Spinal cord (tissue), 10 donors: Measurements from ENCODE around the gene PHLDB3. TPM values are rescaled to one million over a fixed set of nuclear protein-coding genes. Genes with fewer than 3 reads are reported as not detected.
A peak's percentile ranks its signal among the peaks of the same experiment; 100 is the strongest.
"Not testable (repeated sequence)": the region's sequence is repeated elsewhere in the genome, so short reads cannot be mapped to it uniquely, and the experiment has no call there.

Source experiments
- DNase-seq, 6 donors: peaks; one replicate each; pipeline versions ENCODE4 v3.0.0 to v3.0.0-alpha.2; 2013 to 2015; ENCODE audit warnings: low spot score in 6 of 6, low read depth in 4 of 6
- H3K27ac ChIP-seq: one replicate; pipeline ENCODE4 v1.5.1; 2013; ENCODE audit warnings: low read depth, low read length, control low read depth
- H3K27me3 ChIP-seq: one replicate; pipeline ENCODE4 v1.6.1; 2013; ENCODE audit warnings: low read length; ENCODE audit not compliant: control insufficient read depth, insufficient read depth
- H3K36me3 ChIP-seq: one replicate; pipeline ENCODE4 v1.6.1; 2013; ENCODE audit warnings: low read length; ENCODE audit not compliant: control insufficient read depth, insufficient read depth
- H3K4me1 ChIP-seq: one replicate; pipeline ENCODE4 v1.6.1; 2013; ENCODE audit warnings: low read length; ENCODE audit not compliant: control insufficient read depth, insufficient read depth
- H3K4me3 ChIP-seq: one replicate; pipeline ENCODE4 v1.5.1; 2013; ENCODE audit warnings: low read depth, low read length, control low read depth
- H3K9me3 ChIP-seq: one replicate; pipeline ENCODE4 v1.6.1; 2013; ENCODE audit warnings: low read length; ENCODE audit not compliant: control insufficient read depth, insufficient read depth
- WGBS: methylation state at CpG from one replicate; pipeline ENCODE4 v1.1.5; 2013; ENCODE audit warnings: missing lambda C conversion rate; ENCODE audit not compliant: insufficient coverage; 5-methylcytosine and 5-hydroxymethylcytosine counted together
- polyA plus RNA-seq, 2 donors: library from polyadenylated mRNA; unstranded; fragments of 120-200 nt; gene quantifications; one replicate each; pipeline ENCODE4 v1.2.1, GENCODE V29; 2013; ENCODE audit not compliant: insufficient read length in 2 of 2
- total RNA-seq, 2 donors: library from RNA; depleted of rRNA in 1 of 2; stranded (reverse); fragments of 120-200 nt in 1 of 2; fragments of >200 nt in 1 of 2; gene quantifications; one replicate each; pipeline versions ENCODE4 v1.2.3 to v1.2.4, GENCODE V29; 2013 to 2014
- donor health status: healthy.

PHLDB3 gene
- total and polyA plus RNA-seq, 4 donors, result 6.0 to 13.1 (median 10.4) TPM

GRCh38 chr19:43455321-43456113 is 49.0 kb downstream of the PHLDB3 start:
- Histone ChIP-seq H3K9me3 (no peaks in the 10 kb centered on the region), H3K4me3 (no peak overlapping the region), H3K4me1 (no peaks in the 10 kb centered on the region), H3K27me3 (no peaks in the 10 kb centered on the region), H3K27ac (no peak overlapping the region), H3K36me3 (no peaks in the 10 kb centered on the region)
- no peak for DNase-seq
- 78% methylated on average over 4 of the region's 10 CpGs for WGBS

- Histone ChIP-seq H3K4me1 (no peaks in the 10 kb centered on the region), H3K4me3 (no peak overlapping the region), H3K27ac (no peak overlapping the region), H3K9me3 (no peaks in the 10 kb centered on the region), H3K36me3 (no peaks in the 10 kb centered on the region), H3K27me3 (no peaks in the 10 kb centered on the region)
- WGBS, result 93% methylated on average over 2 of the region's 2 CpGs
- DNase-seq, result no peak
Measured at GRCh38 chr19:43454031-43454430, 50.5 kb downstream of the PHLDB3 start.

- DNase-seq, result no peak
- H3K4me1 ChIP-seq, result no peaks in the 10 kb centered on the region
- no peak overlapping the region for H3K27ac ChIP-seq
- 61% methylated on average over 3 of the region's 3 CpGs for WGBS
- H3K9me3 ChIP-seq, result no peaks in the 10 kb centered on the region
- H3K4me3 ChIP-seq, result no peak overlapping the region
- H3K27me3 ChIP-seq, result no peaks in the 10 kb centered on the region
- H3K36me3 ChIP-seq, result no peaks in the 10 kb centered on the region
Measured at GRCh38 chr19:43452582-43452981, 52.0 kb downstream of the PHLDB3 start.

- Histone ChIP-seq H3K4me1 (peaks cover 4% of the 10 kb centered on the region), H3K9me3 (no peaks in the 10 kb centered on the region), H3K27ac (no peak overlapping the region), H3K27me3 (no peaks in the 10 kb centered on the region), H3K4me3 (no peak overlapping the region), H3K36me3 (no peaks in the 10 kb centered on the region)
- no peak for DNase-seq
- WGBS, result 86% methylated on average over 1 of the region's 2 CpGs
Measured at GRCh38 chr19:43450545-43450997, 54.0 kb downstream of the PHLDB3 start.

- WGBS, result 98% methylated on average over 8 of the region's 9 CpGs
Measured at GRCh38 chr19:43447655-43448054, 56.9 kb downstream of the PHLDB3 start.

GRCh38 chr19:43446746-43447489 is 57.6 kb downstream of the PHLDB3 start:
- Histone ChIP-seq H3K27me3 (no peaks in the 10 kb centered on the region), H3K36me3 (no peaks in the 10 kb centered on the region), H3K9me3 (no peaks in the 10 kb centered on the region), H3K4me3 (no peak overlapping the region), H3K4me1 (peaks cover 4% of the 10 kb centered on the region), H3K27ac (no peak overlapping the region)
- WGBS, result 25% methylated on average over 11 of the region's 14 CpGs
- DNase-seq, result peak in 5 of 6 donors; percentile 65 to 95 (median 75)

More at GRCh38 chr19:43447655-43448054, 56.9 kb downstream of the PHLDB3 start:
- H3K27me3 ChIP-seq, result no peaks in the 10 kb centered on the region
- no peak for DNase-seq
- H3K4me1 ChIP-seq, result peaks cover 4% of the 10 kb centered on the region
- no peaks in the 10 kb centered on the region for H3K36me3 ChIP-seq
- H3K4me3 ChIP-seq, result no peak overlapping the region
- no peak overlapping the region for H3K27ac ChIP-seq
- H3K9me3 ChIP-seq, result no peaks in the 10 kb centered on the region

- DNase-seq, result no peak
- H3K4me3 ChIP-seq, result no peak overlapping the region
- 75% methylated on average over 1 of the region's 2 CpGs for WGBS
- H3K9me3 ChIP-seq, result no peaks in the 10 kb centered on the region
- H3K36me3 ChIP-seq, result no peaks in the 10 kb centered on the region
- no peaks in the 10 kb centered on the region for H3K27me3 ChIP-seq
- no peak overlapping the region for H3K27ac ChIP-seq
- peaks cover 4% of the 10 kb centered on the region for H3K4me1 ChIP-seq
Measured at GRCh38 chr19:43445426-43445825, 59.1 kb downstream of the PHLDB3 start.

- no peaks in the 10 kb centered on the region for H3K36me3 ChIP-seq
- peaks cover 4% of the 10 kb centered on the region for H3K4me1 ChIP-seq
- no peak overlapping the region for H3K4me3 ChIP-seq
- DNase-seq, result no peak
- WGBS, result 90% methylated on average over 12 of the region's 15 CpGs
- no peaks in the 10 kb centered on the region for H3K27me3 ChIP-seq
- H3K9me3 ChIP-seq, result no peaks in the 10 kb centered on the region
- no peak overlapping the region for H3K27ac ChIP-seq
Measured at GRCh38 chr19:43444531-43445287, 59.8 kb downstream of the PHLDB3 start.

GRCh38 chr19:43444091-43444490 is 60.5 kb downstream of the PHLDB3 start:
- not testable (repeated sequence) for H3K27ac ChIP-seq, DNase-seq, H3K27me3 ChIP-seq, H3K9me3 ChIP-seq, H3K4me3 ChIP-seq, H3K4me1 ChIP-seq, H3K36me3 ChIP-seq
- WGBS, result 81% methylated on average over 8 of the region's 9 CpGs
